ENCODE results near the gene OS9.

The OS9 gene

DNA sequence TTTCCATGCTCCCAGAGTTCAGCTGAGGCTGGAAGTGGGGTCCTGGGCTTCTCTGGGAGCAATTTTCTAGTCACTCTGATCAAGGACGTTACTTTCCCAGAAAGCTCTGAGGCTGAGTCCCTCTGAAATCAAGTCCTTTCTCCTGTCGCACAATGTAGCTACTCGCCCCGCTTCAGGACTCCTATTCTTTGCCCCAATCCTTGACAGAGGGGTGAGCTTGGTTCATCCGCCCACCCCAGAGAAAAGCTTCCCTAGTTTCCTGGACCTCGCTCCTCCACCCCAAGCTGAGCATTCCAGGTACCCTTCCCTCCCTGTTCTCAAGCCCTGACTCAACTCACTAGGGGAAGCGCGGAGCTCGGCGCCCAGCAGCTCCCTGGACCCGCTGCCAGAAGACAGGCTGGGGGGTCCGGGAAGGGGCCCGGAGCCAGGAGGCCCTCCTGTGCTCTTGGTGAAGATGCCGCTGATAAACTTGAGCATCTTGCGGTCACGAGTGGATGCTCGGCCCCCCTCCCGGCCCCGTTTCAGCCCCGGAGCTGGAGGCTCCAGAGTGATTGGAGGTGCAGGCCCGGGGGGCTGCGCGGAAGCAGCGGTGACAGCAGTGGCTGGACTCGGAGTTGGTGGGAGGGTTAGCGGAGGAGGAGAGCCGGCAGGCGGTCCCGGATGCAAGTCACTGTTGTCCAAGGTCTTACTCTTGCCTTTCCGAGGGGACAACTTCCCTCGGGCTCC, 43.0 kb downstream of the OS9 start:
- DNase-seq, result no peak

DNA sequence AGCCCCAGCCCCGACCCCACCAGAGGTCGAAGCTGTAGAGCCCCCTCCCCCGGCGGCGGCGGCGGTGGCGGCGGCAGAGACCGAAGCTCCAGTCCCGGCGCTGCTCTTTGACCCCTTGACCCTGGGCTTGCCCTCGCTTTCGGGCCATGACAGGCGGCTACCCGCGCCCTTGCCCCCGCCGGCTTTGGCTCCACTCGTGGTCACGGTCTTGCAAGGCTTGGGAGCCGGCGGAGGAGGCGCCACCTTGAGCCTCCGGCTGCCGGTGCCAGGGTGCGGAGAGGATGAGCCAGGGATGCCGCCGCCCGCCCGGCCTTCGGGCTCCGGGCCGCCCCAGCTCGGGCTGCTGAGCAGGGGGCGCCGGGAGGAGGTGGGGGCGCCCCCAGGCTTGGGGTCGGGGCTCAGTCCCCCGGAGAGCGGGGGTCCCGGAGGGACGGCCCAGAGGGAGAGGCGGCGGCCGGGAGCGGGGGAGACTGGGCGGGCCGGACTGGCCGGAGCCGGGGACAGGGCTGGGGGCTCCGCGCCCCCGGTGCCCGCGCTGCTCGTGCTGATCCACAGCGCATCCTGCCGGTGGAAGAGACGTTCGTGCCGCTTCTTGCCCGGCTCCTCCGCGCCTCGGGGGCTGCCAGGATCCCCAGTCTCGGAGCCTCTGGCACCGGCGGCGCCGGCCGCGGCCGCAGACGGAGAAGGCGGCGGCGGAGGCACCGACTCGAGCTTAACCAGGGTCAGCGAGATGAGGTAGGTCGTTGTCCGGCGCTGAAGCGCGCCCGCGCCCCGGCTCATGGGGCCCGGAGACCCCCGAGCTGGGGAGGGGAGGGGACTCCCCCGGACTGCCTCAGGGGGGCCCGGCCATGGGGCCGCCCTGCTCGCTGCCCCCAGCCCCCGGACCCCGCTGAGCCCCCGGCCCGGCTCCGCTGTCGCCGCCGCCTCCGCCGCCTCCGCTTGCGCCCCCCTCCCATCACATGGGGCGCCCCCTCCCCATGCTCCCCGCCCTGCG, 43.8 kb downstream of the OS9 start:
- DNase-seq, result no peak

DNA sequence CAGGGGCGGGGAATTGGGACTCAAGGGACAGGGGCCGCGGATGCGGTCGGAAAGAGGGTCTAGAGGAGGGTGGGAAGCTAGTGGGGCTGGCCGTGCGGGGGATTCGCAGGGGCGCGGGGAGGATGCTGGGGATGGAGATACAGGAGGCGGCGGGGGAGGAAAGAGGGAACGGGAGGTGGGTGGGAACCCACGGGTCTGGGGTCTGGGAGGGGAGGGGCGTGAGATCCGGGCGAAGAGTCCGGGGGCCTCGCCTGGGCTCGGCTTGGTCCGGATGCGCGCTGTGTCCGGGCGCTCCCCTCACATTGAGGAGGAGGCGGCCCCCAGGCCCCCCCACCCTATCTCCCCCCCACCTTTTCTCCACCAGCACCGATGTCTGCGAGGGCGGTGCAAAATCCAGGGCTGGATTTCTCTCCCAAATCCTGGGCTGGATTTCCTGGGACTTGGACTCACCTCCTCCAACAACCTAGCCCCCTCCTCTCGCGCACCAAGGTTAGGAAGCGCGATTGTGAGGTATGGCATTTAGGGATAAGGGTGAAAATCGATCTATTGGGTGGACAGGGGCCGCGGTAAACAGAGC, 44.8 kb downstream of the OS9 start, which contains the start of gene AGAP2:
AGAP2 (minus strand) TSS at position 82 of the 577 bp plus-strand sequence. CDS start 496 bp downstream, outside the sequence.
- DNase-seq, result no peak

DNA sequence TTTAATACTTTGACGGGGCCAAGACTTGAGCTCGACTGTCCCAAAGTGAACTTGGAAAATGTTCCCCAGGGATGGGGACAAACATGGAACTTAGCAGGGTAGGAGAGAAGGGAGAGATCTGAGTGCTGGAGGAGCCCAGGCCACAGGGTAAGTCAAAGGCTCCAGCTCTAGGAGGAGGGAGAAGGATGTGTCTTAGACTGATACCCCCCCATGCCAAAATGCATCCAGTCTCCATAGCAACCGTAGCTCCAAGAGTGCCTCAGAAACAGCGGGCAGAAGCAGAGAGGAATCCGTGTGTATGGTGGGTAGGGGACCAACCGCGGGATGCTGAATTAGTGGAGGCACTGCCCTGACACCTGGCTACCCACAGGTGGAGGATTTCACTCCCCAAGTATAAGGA, 45.5 kb downstream of the OS9 start:
- no peak for DNase-seq

DNA sequence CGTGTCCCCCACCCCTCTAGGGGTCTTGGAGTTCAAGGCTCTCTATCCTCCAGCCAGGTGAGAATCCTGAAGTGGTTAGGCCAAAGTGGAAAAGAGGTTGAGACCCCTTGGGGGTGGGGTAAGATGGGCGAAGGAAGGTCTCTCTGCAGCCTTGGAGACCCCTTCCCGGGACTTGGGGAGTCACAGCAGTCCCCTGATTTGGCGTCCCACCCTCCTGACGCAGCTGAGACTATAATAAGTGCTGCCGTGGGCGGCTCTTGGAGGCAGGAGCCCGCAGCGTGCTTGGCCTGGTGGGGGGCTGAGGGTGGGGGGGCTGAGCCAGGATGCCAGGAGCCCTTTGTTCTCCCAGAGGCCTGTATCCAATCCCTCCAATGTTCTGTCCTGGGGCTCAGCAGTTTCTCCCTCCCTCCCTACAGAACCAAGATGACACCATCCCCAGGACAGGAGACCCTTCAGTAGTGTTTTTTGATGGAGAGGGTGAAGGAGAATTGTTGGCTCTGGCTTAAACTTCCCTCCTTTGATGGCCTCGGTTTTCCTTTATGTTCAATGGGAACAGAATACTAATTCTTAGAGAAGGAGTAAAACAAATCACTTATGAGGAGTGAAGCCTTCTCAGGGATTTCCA, 46.1 kb downstream of the OS9 start:
- DNase-seq, result no peak

DNA sequence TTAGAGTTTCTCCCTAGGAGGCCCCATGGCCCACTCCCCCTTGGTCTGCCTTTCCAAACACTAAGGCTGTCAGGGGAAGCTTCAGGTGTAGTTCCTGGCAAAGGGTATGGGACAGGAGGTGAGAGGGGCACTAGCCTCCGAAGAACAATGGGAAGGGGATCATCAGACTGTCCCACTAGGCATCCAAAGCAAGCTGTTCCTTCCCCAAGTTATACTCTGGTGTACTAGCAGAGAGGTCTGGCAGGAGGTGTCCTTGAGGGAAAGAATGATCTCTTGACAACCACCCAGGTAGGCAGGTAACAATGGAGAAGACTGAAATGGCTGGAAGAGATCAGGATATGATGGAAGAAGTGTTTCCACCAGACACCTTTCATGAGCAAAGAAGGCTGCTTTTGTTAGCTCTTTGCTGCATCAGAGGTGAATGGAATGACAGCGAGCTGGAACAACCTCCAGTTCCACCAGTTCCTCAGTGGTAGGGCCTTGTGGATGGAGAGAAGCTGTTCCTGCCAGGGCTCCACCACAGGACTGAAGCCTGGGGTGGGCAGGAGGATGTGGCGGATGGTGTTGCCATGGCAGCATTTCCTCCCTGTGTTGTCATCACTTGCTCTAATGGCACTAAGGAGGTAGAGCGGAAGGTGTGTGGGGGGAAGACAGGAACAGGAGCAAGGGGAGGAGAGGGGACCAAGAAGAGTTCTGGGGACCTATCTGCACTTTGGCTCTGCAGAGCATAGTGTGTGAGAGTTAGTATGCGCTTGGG, 46.9 kb downstream of the OS9 start:
- DNase-seq, result peak; percentile 88

DNA sequence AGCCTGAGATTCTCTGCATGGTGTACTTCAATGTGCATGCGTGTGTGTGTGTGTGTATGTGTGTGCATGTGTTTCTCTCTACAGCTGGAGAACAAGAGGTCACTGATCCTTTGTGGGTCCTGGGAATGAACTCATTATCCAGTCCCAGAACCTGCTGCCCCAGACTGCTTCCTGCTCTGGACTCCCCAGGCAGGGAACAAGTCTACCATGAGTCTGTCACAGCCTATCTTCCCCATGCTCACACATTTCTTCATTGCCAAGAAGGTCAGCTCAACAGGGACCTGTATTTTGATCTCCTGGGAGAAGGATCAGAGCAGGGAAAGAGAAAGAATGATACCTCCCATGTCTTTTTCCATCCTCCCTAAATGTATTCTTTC, 47.5 kb downstream of the OS9 start:
- no peak for DNase-seq

DNA sequence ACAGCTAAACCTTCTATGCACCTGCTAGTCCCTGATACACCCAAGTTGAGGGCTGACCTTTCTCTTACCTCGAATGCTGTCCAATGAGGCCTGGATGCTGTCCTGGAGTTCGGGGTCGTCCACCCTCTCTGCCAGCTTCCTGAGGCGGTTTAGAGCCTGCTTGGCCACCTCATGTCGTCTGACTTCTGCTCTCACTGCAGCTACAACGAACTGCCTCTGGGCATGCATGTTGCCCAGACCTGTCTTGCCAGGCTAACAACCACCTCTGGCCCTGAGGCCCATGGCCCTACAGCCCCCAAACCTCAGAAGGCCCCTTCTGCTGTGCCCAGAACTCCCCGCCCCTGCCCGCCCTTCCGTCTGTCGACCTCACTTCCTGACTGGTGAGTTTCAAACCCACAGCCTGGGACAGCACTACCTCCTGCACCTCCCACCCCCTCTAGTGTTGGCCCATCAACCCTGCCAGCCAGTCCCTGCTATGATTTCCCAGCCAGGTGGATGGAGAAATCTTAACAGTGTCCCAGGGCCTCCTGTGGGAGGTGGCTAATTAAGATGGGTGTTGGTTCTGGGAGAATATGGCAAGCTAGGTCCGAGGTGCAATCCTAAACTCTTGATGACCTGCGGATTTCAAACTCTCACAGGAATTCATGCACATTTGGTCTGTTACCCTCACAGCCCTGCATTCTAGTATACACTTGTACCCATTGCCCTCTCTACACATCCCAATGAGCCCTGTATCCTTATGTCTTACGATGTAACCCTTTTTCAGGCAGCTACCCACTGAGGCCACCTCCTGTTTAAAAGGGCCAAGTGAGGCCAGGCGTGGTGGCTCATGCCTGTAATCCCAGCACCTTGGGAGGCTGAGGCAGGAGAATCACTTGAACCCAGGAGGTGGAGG, 48.2 kb downstream of the OS9 start:
- DNase-seq, result peak; percentile 91

DNA sequence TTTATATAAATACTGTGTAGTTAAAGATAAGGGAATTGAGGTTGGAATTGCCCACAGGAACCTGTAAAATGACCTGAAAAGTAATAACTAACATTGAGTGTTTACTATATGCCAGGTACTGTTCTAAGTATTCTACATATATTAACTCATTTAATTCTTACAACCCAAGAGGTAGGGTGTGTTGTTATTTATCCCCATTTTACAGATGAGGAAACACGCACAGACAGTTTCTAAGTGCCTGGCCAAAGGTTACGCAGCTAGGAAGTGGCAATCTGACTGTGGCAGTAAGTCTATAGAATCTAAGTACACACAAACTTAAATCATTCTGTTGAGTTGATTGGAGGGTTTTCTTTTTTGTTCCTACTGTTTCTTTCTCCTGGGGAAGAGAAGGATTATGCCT, 49.8 kb downstream of the OS9 start:
- DNase-seq, result no peak

DNA sequence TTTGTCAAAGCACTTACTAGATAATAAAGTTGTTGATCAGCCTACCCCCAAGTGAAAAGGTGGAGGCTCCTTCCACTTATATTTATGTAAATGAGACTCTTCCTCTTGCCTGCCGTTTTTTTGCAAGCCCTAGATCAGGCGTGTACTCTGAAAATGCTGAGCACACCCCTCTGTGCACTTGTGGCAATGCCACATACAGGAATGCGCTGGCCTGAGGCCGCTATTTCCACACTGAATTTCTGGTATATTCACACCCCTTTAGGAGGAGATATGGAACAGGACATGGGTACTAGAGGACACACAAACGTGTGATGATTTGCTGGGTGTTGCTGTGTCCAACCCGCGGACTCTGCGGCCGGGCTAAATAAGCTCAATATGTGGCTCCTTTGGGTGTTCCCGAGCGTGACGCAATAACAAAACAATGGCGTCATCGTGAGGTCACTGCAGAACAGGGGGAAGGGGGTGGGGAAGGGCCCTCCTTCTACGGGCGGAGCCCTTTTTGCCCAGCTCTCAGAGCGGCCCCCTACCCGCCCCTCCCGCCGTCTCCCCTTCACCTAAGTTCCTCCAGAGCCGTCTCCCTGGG, 50.4 kb downstream of the OS9 start:
- peak; percentile 74 for DNase-seq

DNA sequence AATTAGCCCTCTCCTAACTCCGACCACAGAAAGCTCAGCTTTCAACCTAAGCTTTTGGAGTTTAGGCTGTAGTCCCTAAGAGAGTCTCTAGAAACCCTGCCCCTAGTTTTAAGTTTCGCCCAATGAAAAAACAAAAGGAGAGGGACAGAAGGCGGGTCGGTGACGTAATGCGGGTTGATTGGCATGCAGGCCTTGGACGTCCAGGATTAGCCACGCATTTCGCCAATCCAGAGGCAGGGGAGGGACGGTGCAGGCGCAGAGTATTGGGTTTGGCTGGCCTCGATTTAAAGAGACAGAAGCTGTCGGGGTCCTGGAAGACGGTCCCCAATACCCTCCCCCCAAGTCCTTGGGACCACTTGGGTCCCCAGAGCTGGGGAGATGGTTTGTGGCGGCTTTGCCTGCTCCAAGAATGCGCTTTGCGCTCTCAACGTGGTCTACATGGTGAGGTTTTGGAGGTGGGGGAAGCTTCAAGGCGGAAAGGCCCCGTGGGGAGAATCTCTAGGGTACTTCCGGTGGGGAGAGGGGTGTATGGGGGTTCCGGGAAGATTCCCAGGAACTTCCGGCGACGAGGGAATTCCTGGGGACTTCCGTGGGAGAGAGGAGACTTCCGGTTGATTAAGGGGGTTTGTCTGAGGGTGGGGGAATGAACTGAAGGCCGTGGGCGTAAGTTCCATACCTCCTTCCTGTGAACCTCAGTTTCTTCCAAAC, 51.0 kb downstream of the OS9 start, which contains the start of gene TSPAN31:
TSPAN31 (plus strand) TSS at position 263 of the 708 bp plus-strand sequence; CDS start at position 379, 116 bp downstream.
- peak; percentile 96 for DNase-seq

DNA sequence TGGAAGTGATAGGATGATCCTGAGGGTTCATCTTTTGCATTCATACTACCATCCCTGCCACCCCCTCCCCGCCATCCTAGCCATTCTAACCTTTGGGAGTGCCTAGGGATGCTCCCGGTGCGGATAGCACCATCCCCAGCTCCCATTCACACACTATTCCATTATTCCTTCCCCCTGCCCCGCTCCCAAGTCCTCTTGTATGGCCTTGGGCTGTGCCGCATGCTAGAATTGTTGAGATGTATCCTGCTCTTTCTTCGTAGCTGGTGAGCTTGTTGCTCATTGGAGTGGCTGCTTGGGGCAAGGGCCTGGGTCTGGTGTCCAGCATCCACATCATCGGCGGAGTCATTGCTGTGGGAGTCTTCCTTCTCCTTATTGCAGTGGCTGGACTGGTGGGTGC, 51.6 kb downstream of the OS9 start:
- no peak for DNase-seq

DNA sequence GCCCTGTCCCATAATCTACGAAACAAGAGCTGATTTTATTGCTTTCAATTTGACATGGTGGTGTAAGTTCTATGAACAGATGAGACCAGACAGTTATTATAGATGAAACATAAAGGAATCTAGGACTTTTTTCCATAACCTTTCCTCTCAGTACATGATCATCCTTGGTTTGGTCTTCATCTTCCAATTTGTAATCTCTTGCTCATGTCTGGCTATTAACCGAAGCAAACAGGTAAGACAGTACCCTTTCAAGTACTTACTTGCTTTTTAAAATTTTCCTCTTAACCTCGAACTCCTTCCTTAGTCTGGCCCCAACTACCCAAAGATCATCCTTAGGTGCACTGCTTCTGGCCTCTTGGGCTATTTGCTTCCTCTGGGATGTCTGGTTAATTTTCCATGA, 52.1 kb downstream of the OS9 start:
- DNase-seq, result no peak

DNA sequence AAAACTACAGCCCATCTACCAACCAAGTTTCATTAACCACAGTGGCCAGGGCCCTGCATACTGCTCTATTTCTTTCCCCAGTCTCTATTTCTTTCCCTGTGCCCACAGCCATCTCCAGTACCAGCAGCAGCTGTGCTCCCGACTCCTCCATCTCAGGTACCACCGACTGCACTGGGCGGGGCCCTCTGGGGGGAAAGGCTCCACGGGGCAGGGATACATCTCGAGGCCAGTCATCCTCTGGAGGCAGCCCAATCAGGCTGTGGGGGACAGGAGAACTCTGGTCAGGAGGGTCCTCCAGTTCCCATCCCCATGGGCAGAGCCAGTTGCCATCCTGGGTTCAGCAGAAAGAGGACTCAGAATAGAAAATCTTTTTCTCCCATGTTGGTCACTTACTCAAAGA, 55.1 kb downstream of the OS9 start:
- DNase-seq, result no peak

DNA sequence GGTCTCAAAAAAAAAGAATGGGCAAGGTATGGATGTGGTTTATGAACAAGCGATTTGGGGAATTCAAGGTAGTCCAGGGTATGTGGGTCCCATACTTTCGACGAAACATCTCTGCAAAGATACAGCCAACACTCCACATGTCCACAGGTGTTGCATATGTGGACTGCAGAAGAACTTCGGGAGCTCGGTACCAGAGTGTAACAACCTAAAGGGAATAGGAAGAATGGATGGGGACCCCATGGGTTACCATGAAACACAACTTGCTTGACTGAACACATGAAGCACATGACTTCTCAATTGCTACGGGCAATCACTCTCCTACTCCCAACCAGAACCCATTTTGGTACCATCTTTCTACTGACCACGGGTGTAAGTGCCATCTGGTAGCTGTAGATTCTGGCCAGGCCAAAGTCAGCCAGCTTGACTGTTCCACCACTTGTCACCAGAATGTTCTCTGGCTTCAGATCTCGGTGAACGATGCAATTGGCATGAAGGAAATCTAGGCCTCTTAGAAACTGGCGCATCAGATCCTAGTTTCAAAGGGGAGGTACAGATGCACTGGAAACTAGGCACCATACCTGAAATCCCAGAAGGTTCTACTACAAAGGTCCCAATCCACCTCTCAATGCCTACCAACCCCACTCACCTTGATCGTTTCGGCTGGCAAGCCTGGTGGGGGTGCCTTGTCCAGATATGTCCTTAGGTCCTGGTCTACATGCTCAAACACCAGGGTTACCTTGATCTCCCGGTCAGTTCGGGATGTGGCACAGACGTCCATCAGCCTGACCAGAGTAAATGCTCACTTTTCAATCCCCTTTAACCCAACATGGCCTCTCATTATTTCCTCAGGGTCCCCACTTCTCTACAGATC, 56.9 kb downstream of the OS9 start:
- DNase-seq, result no peak

DNA sequence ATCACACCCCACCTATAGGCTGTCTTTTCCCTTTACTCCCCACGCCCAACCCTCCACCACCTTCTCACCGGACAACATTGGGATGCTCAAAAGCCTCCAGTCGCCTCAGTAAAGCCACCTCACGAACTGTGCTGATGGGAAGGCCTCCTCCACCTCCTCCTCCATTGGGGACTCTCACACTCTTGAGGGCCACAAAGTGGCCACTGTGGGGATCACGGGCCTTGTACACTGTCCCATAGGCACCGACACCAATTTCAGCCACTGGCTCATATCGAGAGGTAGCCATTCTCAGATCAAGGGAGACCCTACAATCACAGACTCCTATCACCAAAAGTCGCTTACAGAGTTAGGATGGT, 57.5 kb downstream of the OS9 start:
- DNase-seq, result no peak

DNA sequence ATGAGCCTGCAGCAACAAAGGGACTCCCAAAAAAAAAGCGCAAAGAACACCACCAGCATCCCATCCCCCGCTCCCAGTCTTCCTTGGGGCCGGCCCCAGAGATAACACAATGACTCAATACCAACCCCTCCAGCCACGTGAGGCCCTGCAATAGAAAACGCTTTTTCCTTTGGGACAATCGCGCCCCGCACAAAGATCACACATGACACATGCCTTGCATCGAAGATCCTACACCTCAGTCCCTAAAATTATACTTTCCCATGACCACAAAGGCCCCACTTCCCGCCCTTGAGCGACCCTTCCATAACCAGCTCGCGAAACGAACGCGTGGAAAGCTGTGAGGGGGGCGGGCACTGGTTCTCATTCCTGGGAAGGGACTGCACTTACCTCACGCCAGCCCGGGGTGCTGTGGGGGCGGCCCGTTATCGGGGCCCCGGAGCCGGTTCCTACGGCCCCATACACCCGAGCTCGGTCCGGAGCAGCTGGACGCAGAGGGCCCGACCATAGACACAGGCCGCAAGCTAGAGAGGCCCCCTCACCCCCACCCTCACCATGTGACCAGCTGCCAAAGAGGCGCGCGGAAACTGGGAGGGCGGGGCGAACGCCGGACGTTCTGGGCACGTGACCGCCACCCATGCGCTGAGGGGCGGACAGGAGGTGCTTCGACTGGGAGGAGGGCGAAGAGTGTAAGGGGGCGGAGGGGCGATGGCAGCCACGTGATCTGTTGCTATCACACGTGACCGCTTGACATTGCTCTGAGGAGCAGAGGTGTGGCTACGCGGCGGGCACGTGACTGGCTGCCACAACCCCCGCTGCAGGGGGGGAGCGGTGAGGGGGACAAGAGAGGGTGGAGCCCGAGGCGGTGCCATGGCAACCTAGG, 58.1 kb downstream of the OS9 start, which contains the start of gene CDK4:
CDK4 (minus strand) TSS at position 523 of the 880 bp plus-strand sequence. CDS start 593 bp downstream, outside the sequence.
- peak; percentile 100 for DNase-seq

DNA sequence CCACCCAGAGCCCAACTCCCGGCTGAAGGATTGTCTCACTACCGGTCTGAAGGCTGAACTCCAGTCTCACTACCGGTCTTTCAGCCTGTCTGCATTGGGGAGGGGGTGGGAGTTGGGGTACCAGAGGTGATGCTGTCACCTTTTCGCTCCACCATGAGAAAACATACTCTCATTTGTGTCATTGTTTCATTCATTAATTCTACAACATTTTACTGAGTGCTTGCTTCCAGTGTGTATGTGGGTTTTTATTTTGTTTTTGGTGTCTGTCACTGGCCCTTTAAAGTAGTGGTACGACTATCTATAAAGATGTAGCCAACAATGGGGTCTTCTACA, 58.7 kb downstream of the OS9 start:
- DNase-seq, result no peak

All from activated CD4-positive, alpha-beta T cell treated with anti-CD3 and anti-CD28 coated beads, Interleukin-10, Interleukin-2, amounts not matched to agents 100 ng/mL and 50 ng/mL, durations not matched to agents 16 hours and 8 hours (primary cell).